ENCODE data around the gene ZNF57. TPM values are rescaled to one million over a fixed set of nuclear protein-coding genes. Genes with fewer than 3 reads are reported as not detected.

The ZNF57 gene
- total RNA-seq, 4 donors from 2014 or later = 3.2 to 7.7 (median 5.3) TPM

GRCh38 chr19:2912306-2912705, 11.6 kb downstream of the ZNF57 start:
- Histone ChIP-seq H3K36me3 (no peaks in the 10 kb centered on the region), H3K9me3 (peaks cover 0 to under 1% of the 10 kb centered on the region in 2 donors), H3K4me3 (no peak overlapping the region), H3K4me1 (no peaks in the 10 kb centered on the region), H3K27me3 (no peaks in the 10 kb centered on the region), H3K27ac (no peak overlapping the region)
- no peak for DNase-seq
- TF ChIP-seq POLR2A (IDR thresholded peaks at IDR 0.05) = no peak
- TF ChIP-seq, protein P1, sequence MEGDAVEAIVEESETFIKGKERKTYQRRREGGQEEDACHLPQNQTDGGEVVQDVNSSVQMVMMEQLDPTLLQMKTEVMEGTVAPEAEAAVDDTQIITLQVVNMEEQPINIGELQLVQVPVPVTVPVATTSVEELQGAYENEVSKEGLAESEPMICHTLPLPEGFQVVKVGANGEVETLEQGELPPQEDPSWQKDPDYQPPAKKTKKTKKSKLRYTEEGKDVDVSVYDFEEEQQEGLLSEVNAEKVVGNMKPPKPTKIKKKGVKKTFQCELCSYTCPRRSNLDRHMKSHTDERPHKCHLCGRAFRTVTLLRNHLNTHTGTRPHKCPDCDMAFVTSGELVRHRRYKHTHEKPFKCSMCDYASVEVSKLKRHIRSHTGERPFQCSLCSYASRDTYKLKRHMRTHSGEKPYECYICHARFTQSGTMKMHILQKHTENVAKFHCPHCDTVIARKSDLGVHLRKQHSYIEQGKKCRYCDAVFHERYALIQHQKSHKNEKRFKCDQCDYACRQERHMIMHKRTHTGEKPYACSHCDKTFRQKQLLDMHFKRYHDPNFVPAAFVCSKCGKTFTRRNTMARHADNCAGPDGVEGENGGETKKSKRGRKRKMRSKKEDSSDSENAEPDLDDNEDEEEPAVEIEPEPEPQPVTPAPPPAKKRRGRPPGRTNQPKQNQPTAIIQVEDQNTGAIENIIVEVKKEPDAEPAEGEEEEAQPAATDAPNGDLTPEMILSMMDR (IDR thresholded peaks at IDR 0.05) = no peak
- intact Hi-C loops (cut with DNase I; ENCODE audit: low total_unique reads) = no loop called here

- intact Hi-C loops (cut with DNase I; ENCODE audit: low total_unique reads) = no loop called here
- Histone ChIP-seq H3K36me3 (no peaks in the 10 kb centered on the region), H3K27ac (no peak overlapping the region), H3K4me1 (no peaks in the 10 kb centered on the region), H3K9me3 (peaks cover 0 to 5% of the 10 kb centered on the region in 2 donors), H3K4me3 (no peak overlapping the region), H3K27me3 (no peaks in the 10 kb centered on the region)
- TF ChIP-seq, protein P1 (IDR thresholded peaks at IDR 0.05) = no peak
- no peak for TF ChIP-seq POLR2A (IDR thresholded peaks at IDR 0.05)
- DNase-seq = no peak
These were observed 16.8 kb downstream of the ZNF57 start for GRCh38 chr19:2917275-2918184.

- H3K9me3 ChIP-seq = no peaks in the 10 kb centered on the region
- TF ChIP-seq, protein P1 (IDR thresholded peaks at IDR 0.05) = peak in 1 of 4 experiments; percentile 9
- TF ChIP-seq POLR2A (IDR thresholded peaks at IDR 0.05) = no peak
- no peak for DNase-seq
- no peaks in the 10 kb centered on the region for H3K36me3 ChIP-seq
- H3K4me3 ChIP-seq = no peak overlapping the region
- H3K27ac ChIP-seq = peak overlapping the region in 1 of 2 donors; percentile 36
- no peaks in the 10 kb centered on the region for H3K4me1 ChIP-seq
- intact Hi-C loops (cut with DNase I; ENCODE audit: low total_unique reads) = no loop called here
- no peaks in the 10 kb centered on the region for H3K27me3 ChIP-seq
These were observed 22.3 kb downstream of the ZNF57 start for GRCh38 chr19:2922987-2923386.

DNA sequence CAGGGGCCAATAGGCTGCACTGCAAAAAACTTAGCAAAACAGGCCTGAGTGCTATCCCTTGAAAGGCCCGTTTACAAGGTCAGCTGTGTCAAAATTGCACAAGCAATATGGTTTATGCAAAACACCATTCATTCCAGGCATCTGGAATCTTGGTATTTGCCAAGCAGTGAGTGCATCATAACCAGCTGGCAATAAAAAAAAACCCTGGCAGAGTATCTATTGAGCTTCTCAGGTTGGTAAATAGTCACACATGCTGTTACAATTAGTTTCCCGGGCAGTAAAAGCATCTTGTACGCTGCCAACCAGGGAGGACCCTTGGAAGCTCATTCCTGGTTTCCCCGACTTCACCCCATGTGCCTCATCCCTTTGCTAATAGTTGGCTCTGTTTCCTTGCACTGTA, 22.8 kb downstream of the ZNF57 start:
- no peaks in the 10 kb centered on the region for H3K27me3 ChIP-seq
- H3K36me3 ChIP-seq = no peaks in the 10 kb centered on the region
- H3K27ac ChIP-seq = peak overlapping the region in 1 of 2 donors; percentile 36
- intact Hi-C loops (cut with DNase I; ENCODE audit: low total_unique reads) = no loop called here
- TF ChIP-seq, protein P1 (IDR thresholded peaks at IDR 0.05) = no peak
- no peak for TF ChIP-seq POLR2A (IDR thresholded peaks at IDR 0.05)
- H3K9me3 ChIP-seq = no peaks in the 10 kb centered on the region
- no peak overlapping the region for H3K4me3 ChIP-seq
- H3K4me1 ChIP-seq = no peaks in the 10 kb centered on the region
- DNase-seq = no peak

DNA sequence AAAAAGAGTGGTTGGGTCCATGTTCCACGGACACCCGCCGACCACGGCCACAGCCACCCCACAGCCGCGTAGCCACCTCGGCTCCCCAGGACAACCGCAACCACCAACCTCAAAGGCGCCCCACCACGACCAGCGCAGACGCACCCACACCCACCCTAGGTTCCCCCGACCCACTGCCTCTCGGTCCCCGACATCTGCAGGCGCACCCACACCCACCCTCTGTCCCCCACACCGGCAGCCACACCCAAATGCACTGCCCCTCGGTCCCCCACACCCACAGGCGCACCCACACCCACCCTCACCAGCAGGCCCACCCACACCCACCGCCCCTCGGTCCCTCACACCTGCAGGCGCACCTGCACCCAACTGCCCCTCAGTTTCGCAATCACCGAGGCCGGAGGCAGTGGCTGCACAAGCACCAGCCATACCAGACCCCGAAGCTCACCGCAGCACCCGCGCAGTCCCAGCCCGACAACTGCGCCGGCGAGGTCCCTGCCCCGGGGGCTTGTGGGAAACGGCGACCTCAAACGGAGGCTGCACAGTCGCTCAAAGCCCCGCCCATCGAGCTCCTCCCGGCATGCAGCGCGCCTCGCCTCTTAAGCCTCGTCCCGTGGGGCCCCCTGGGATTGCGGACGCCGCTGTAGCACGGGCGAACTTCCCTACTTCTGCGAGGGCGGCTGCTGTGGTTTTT, 25.8 kb downstream of the ZNF57 start:
- TF ChIP-seq POLR2A (IDR thresholded peaks at IDR 0.05) = no peak
- TF ChIP-seq, protein P1 (IDR thresholded peaks at IDR 0.05) = no peak
- DNase-seq = no peak
- Histone ChIP-seq H3K4me3 (no peak overlapping the region), H3K4me1 (no peaks in the 10 kb centered on the region), H3K9me3 (no peaks in the 10 kb centered on the region), H3K36me3 (no peaks in the 10 kb centered on the region), H3K27me3 (no peaks in the 10 kb centered on the region), H3K27ac (no peak overlapping the region)
- intact Hi-C loops (cut with DNase I; ENCODE audit: low total_unique reads) = no loop called here

Measured in uterus (tissue), 4 donors.